Measurements from ENCODE around the gene SSC4D. TPM values are rescaled to one million over a fixed set of nuclear protein-coding genes. Genes with fewer than 3 reads are reported as not detected.

SSC4D gene
- total and polyA plus RNA-seq, 9 of the 15 experiments (the other 6 are each of a cell fraction or from before 2014, with no cell fraction given), result 0.06 to 1.1 (median 0.85) TPM; not detected in 1

- TF ChIP-seq ZNF639 (CRISPR knock-in tag; conservative IDR thresholded peaks at IDR 0.05 in 1 of 2, IDR thresholded peaks at IDR 0.05 in 1 of 2) (peak in 1 of 2 experiments; percentile 80; a peak in 1 of 4 replicates), ZNF696 (CRISPR knock-in tag; conservative IDR thresholded peaks at IDR 0.05) (no peak), LCOR (CRISPR knock-in tag; IDR thresholded peaks at IDR 0.05) (no peak), HINFP (tag; conservative IDR thresholded peaks at IDR 0.05; ENCODE audit: low read depth) (peak; percentile 66; the same call in 1 of the 2 replicates), NFYB (IDR thresholded peaks at IDR 0.05; ENCODE audit: extremely low read depth, insufficient read length) (no peak), THRAP3 (IDR thresholded peaks at IDR 0.05; ENCODE audit: borderline replicate concordance) (no peak), PRDM10 (IDR thresholded peaks at IDR 0.05; ENCODE audit: partially characterized antibody) (peak; percentile 71), ZNF668 (CRISPR knock-in tag; IDR thresholded peaks at IDR 0.05) (peak; percentile 43; the same call in 1 of the 2 replicates), ZMIZ1 (IDR thresholded peaks at IDR 0.05; ENCODE audit: low read depth in 2 of 2, low read length in 2 of 2) (no peak), ATF6 (CRISPR knock-in tag; IDR thresholded peaks at IDR 0.05) (no peak), DDX20 (tag; IDR thresholded peaks at IDR 0.05; ENCODE audit: low read depth) (0 out of 2 replicates have a peak, but pooled peaks have one; percentile 38)
Measured at GRCh38 chr7:76372984-76373833, 36.3 kb downstream of the SSC4D start (continued).

Measured in K562 (cell line).